ENCODE results near the gene SLCO2A1.

DNA sequence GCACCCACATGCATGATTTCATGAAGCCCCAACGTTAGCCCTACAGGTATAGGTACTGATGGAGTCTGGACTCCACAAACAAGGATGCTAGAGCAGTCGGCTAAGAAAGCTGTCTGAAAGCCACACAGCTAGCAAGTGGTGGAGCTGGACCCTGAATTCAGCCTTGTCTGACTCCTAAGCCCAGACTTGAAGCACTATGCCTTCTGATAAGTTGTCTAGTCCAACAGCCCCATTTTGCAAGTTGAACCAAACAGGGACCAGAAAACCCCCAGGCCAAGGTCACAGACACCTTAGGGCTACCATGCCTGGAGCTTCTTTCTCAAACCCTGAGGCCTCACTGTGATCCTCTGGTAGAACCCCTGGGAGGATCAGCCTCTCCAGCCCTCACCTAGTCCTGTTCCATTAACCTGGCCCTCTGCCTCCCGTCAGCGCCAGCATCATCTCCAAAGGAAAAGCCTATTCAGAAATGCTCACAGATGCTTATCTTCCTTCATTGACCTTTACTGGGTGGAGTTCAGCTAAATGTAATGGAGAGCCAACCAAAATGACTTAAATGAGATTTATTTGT, 1.7 kb upstream of the SLCO2A1 start:
- TF ChIP-seq POLR2A (IDR thresholded peaks at IDR 0.05) (no peak), POLR2AphosphoS5 (IDR thresholded peaks at IDR 0.05) (no peak)

Data from breast epithelium (tissue), 3 donors.